ENCODE measurements around the gene TNFSF10. TPM values are rescaled to one million over a fixed set of nuclear protein-coding genes. Genes with fewer than 3 reads are reported as not detected.

The TNFSF10 gene
- total and polyA plus RNA-seq, 9 of the 15 experiments (the other 6 are each of a cell fraction or from before 2014, with no cell fraction given), result 0.07 to 1.3 (median 0.27) TPM; not detected in 1

DNA sequence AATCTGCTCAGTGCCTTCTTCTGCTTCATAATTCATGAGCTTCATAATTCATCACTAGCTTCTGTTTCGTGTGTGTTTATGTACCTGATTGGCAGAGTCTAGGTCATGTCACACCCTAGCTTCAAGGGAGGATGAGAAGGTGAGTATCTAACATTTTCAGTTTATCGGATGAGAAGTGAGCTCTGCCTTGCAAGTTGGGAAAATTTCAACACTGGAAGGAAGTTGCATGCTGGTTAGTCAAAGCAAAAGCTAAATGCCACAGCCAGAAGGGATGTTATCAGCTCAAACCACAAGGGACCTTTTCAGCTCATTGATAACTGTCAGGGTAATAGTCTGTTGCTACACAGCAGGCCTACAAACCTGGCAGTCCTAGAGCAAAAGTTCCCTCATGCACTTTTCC, 7.3 kb upstream of the TNFSF10 start (continued):
- TF ChIP-seq ATF1 (CRISPR knock-in tag; IDR thresholded peaks at IDR 0.05) (no peak), ATF1 (tag; IDR thresholded peaks at IDR 0.05) (no peak), KLF13 (tag; IDR thresholded peaks at IDR 0.05; ENCODE audit: borderline replicate concordance, low read depth) (no peak), MAFF (IDR thresholded peaks at IDR 0.05; ENCODE audit: low read length) (no peak), POLR2A (conservative IDR thresholded peaks at IDR 0.05) (no peak), ZFP30 (CRISPR knock-in tag; IDR thresholded peaks at IDR 0.05; ENCODE audit: borderline replicate concordance) (no peak), LARP7 (IDR thresholded peaks at IDR 0.05) (no peak), GATAD2B (IDR thresholded peaks at IDR 0.05; ENCODE audit: borderline replicate concordance) (no peak), MCM5 (IDR thresholded peaks at IDR 0.05; ENCODE audit: low read depth) (no peak), HDAC6 (IDR thresholded peaks at IDR 0.05; ENCODE audit: low read depth, low read length) (no peak), NBN (IDR thresholded peaks at IDR 0.05; ENCODE audit: low read depth) (0 out of 2 replicates have a peak, but pooled peaks have one; percentile 36), SRSF7 (optimal IDR thresholded peaks at IDR 0.05; ENCODE audit: low read depth, low read length) (no peak)
- TF ChIP-seq, protein P1, sequence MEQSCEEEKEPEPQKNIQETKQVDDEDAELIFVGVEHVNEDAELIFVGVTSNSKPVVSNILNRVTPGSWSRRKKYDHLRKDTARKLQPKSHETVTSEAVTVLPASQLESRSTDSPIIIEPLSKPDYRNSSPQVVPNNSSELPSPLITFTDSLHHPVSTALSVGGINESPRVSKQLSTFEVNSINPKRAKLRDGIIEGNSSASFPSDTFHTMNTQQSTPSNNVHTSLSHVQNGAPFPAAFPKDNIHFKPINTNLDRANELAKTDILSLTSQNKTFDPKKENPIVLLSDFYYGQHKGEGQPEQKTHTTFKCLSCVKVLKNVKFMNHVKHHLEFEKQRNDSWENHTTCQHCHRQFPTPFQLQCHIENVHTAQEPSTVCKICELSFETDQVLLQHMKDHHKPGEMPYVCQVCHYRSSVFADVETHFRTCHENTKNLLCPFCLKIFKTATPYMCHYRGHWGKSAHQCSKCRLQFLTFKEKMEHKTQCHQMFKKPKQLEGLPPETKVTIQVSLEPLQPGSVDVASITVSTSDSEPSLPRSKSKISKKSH (CRISPR knock-in tag; IDR thresholded peaks at IDR 0.05), result no peak
- TF ChIP-seq, protein P2, sequence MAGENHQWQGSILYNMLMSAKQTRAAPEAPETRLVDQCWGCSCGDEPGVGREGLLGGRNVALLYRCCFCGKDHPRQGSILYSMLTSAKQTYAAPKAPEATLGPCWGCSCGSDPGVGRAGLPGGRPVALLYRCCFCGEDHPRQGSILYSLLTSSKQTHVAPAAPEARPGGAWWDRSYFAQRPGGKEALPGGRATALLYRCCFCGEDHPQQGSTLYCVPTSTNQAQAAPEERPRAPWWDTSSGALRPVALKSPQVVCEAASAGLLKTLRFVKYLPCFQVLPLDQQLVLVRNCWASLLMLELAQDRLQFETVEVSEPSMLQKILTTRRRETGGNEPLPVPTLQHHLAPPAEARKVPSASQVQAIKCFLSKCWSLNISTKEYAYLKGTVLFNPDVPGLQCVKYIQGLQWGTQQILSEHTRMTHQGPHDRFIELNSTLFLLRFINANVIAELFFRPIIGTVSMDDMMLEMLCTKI (IDR thresholded peaks at IDR 0.05; ENCODE audit: partially characterized antibody), result no peak
- TF ChIP-seq, protein P3, sequence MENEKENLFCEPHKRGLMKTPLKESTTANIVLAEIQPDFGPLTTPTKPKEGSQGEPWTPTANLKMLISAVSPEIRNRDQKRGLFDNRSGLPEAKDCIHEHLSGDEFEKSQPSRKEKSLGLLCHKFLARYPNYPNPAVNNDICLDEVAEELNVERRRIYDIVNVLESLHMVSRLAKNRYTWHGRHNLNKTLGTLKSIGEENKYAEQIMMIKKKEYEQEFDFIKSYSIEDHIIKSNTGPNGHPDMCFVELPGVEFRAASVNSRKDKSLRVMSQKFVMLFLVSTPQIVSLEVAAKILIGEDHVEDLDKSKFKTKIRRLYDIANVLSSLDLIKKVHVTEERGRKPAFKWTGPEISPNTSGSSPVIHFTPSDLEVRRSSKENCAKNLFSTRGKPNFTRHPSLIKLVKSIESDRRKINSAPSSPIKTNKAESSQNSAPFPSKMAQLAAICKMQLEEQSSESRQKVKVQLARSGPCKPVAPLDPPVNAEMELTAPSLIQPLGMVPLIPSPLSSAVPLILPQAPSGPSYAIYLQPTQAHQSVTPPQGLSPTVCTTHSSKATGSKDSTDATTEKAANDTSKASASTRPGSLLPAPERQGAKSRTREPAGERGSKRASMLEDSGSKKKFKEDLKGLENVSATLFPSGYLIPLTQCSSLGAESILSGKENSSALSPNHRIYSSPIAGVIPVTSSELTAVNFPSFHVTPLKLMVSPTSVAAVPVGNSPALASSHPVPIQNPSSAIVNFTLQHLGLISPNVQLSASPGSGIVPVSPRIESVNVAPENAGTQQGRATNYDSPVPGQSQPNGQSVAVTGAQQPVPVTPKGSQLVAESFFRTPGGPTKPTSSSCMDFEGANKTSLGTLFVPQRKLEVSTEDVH (IDR thresholded peaks at IDR 0.05; ENCODE audit: low read depth, partially characterized antibody), result no peak
- TF ChIP-seq, protein P4, sequence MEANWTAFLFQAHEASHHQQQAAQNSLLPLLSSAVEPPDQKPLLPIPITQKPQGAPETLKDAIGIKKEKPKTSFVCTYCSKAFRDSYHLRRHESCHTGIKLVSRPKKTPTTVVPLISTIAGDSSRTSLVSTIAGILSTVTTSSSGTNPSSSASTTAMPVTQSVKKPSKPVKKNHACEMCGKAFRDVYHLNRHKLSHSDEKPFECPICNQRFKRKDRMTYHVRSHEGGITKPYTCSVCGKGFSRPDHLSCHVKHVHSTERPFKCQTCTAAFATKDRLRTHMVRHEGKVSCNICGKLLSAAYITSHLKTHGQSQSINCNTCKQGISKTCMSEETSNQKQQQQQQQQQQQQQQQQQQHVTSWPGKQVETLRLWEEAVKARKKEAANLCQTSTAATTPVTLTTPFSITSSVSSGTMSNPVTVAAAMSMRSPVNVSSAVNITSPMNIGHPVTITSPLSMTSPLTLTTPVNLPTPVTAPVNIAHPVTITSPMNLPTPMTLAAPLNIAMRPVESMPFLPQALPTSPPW (CRISPR knock-in tag; IDR thresholded peaks at IDR 0.05), result 0 out of 2 replicates have a peak, but pooled peaks have one; percentile 21
- TF ChIP-seq, protein P5, sequence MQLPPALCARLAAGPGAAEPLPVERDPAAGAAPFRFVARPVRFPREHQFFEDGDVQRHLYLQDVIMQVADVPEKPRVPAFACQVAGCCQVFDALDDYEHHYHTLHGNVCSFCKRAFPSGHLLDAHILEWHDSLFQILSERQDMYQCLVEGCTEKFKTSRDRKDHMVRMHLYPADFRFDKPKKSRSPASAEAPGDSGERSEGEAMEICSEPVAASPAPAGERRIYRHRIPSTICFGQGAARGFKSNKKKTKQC (CRISPR knock-in tag; IDR thresholded peaks at IDR 0.05), result no peak

Measured in K562 (cell line).